ENCODE data around the gene LRRC8A.

GRCh38 chr9:128921881-128922763 is 40.2 kb downstream of the LRRC8A start:
- TF ChIP-seq, protein P1, sequence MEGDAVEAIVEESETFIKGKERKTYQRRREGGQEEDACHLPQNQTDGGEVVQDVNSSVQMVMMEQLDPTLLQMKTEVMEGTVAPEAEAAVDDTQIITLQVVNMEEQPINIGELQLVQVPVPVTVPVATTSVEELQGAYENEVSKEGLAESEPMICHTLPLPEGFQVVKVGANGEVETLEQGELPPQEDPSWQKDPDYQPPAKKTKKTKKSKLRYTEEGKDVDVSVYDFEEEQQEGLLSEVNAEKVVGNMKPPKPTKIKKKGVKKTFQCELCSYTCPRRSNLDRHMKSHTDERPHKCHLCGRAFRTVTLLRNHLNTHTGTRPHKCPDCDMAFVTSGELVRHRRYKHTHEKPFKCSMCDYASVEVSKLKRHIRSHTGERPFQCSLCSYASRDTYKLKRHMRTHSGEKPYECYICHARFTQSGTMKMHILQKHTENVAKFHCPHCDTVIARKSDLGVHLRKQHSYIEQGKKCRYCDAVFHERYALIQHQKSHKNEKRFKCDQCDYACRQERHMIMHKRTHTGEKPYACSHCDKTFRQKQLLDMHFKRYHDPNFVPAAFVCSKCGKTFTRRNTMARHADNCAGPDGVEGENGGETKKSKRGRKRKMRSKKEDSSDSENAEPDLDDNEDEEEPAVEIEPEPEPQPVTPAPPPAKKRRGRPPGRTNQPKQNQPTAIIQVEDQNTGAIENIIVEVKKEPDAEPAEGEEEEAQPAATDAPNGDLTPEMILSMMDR (IDR thresholded peaks at IDR 0.05; ENCODE audit: poor library complexity, severe bottlenecking) = no peak
- TF ChIP-seq EZH2 (IDR thresholded peaks at IDR 0.05; ENCODE audit: borderline replicate concordance, insufficient read depth, low read length, poor library complexity, severe bottlenecking) (no peak), EP300 (conservative IDR thresholded peaks at IDR 0.05; ENCODE audit: poor library complexity, severe bottlenecking) (no peak), MXI1 (conservative IDR thresholded peaks at IDR 0.05; ENCODE audit: poor library complexity, severe bottlenecking) (no peak), POLR2AphosphoS5 (IDR thresholded peaks at IDR 0.05) (no peak)

Data from neural cell (in vitro differentiated cells).